H1 (cell line): ENCODE results near the gene NXPH3. TPM values are rescaled to one million over a fixed set of nuclear protein-coding genes. Genes with fewer than 3 reads are reported as not detected.

Source experiments
- CTCF ChIA-PET: fragments of 300-600 bp; sonication (Branson Sonifier 250); formaldehyde crosslinking; loops from one replicate; lab custom pipeline; 2021; ENCODE audit not compliant: partially characterized antibody; lab: Charles Lee
- POLR2A ChIA-PET: fragments of 300-600 bp; sonication (Branson Sonifier 250); formaldehyde crosslinking; loops from one replicate; lab custom pipeline; 2021; ENCODE audit warnings: inconsistent platforms; ENCODE audit not compliant: partially characterized antibody; lab: Charles Lee
- DNase-seq, 2 experiments: peaks; one replicate each; pipeline versions ENCODE4 v3.0.0 to v3.0.0-alpha.2; 2010 to 2022; ENCODE audit warnings: low spot score in 2 of 2, low read depth in 1 of 2, mixed read lengths in 1 of 2
- FAIRE-seq: peaks from 2 replicates; lab custom pipeline; 2011; peaks lifted over from hg19 to GRCh38; lab: Jason Lieb, UNC
- H2AFZ ChIP-seq: 2 replicates; pipeline ENCODE4 v1.8.1; 2012; ENCODE audit warnings: low read length, inconsistent platforms
- H2AK5ac ChIP-seq: 2 replicates; pipeline ENCODE4 v1.6.1; 2013; ENCODE audit warnings: low read depth, low read length
- H2BK120ac ChIP-seq: replicated peaks from 2 replicates; pipeline ENCODE3; 2013; ENCODE audit warnings: low read depth, low read length, inconsistent platforms
- H2BK12ac ChIP-seq: 2 replicates; pipeline ENCODE4 v1.6.1; 2013; ENCODE audit warnings: low read depth, low read length
- H2BK15ac ChIP-seq: 2 replicates; pipeline ENCODE4 v1.6.1; 2013; ENCODE audit warnings: low read length
- H2BK20ac ChIP-seq: 2 replicates; pipeline ENCODE4 v1.6.1; 2013; ENCODE audit warnings: low read length
- H2BK5ac ChIP-seq: 2 replicates; pipeline ENCODE4 v1.6.1; 2013; ENCODE audit warnings: low read depth, low read length
- H3K14ac ChIP-seq: 2 replicates; pipeline ENCODE4 v1.6.1; 2013; ENCODE audit warnings: inconsistent platforms; ENCODE audit not compliant: insufficient read length
- H3K18ac ChIP-seq: 2 replicates; pipeline ENCODE4 v1.6.1; 2013; ENCODE audit warnings: low read length; ENCODE audit errors: extremely low read depth
- H3K23ac ChIP-seq: 2 replicates; pipeline ENCODE4 v1.6.1; 2013; ENCODE audit warnings: inconsistent platforms; ENCODE audit not compliant: insufficient read length
- H3K23me2 ChIP-seq: 2 replicates; pipeline ENCODE4 v1.6.1; 2013; ENCODE audit warnings: low read depth, low read length
- H3K27ac ChIP-seq: 2 replicates; pipeline ENCODE4 v1.6.1; 2011; ENCODE audit warnings: low read depth, low read length, inconsistent platforms
- H3K27me3 ChIP-seq, 4 experiments: replicated peaks in 1 of 4; 1 replicate in 1 of 4; 2 replicates in 3 of 4; pipeline versions ENCODE4 v1.6.1 to v1.8.1; 2011 to 2013; ENCODE audit warnings: low read length in 3 of 4, mild to moderate bottlenecking in 3 of 4, inconsistent platforms in 2 of 4, mixed read lengths in 2 of 4, moderate library complexity in 1 of 4; ENCODE audit not compliant: control insufficient read depth in 3 of 4, insufficient read depth in 3 of 4; ENCODE audit errors: extremely low read depth in 1 of 4
- H3K36me3 ChIP-seq, 4 experiments: 2 replicates each; pipeline versions ENCODE4 v1.6.1 to v1.8.1; 2011 to 2013; ENCODE audit warnings: mild to moderate bottlenecking in 4 of 4, low read length in 3 of 4, moderate library complexity in 2 of 4, control low read depth in 1 of 4, inconsistent platforms in 1 of 4; ENCODE audit not compliant: insufficient read depth in 4 of 4, control insufficient read depth in 2 of 4
- H3K4ac ChIP-seq: replicated peaks from 2 replicates; pipeline ENCODE3; 2013; ENCODE audit warnings: low read length, low read depth, mixed read lengths, inconsistent platforms; ENCODE audit not compliant: insufficient read length
- H3K4me1 ChIP-seq, 4 experiments: replicated peaks in 1 of 4; 1 replicate in 1 of 4; 2 replicates in 3 of 4; pipeline versions ENCODE4 v1.6.1 to v1.8.1; 2011 to 2013; ENCODE audit warnings: low read length in 3 of 4, inconsistent platforms in 2 of 4, mixed read lengths in 1 of 4; ENCODE audit not compliant: insufficient read depth in 4 of 4, control insufficient read depth in 3 of 4
- H3K4me2 ChIP-seq, 2 experiments: 2 replicates each; pipeline versions ENCODE4 v1.6.1 to v1.8.1; 2011 to 2013; ENCODE audit warnings: low read depth in 2 of 2, low read length in 2 of 2, control low read depth in 1 of 2, inconsistent platforms in 1 of 2, mild to moderate bottlenecking in 1 of 2; ENCODE audit not compliant: insufficient read depth in 1 of 2
- H3K4me3 ChIP-seq, 4 experiments: fragments of 200-600, 300-600 bp in 1 of 4; sonication (generic), shearing (Covaris generic), sonication (Bioruptor Twin) in 1 of 4; 2 replicates each; pipeline versions ENCODE4 v1.5.1 to v1.8.1; 2011 to 2016; ENCODE audit warnings: low read length in 4 of 4, low read depth in 3 of 4, control low read depth in 2 of 4, inconsistent platforms in 2 of 4, mild to moderate bottlenecking in 2 of 4, mixed read lengths in 1 of 4, moderate library complexity in 1 of 4; ENCODE audit not compliant: insufficient read depth in 2 of 4; ENCODE audit errors: extremely low read depth in 1 of 4
- H3K56ac ChIP-seq: replicated peaks from 2 replicates; pipeline ENCODE3; 2013; ENCODE audit warnings: low read depth, mild to moderate bottlenecking, mixed read lengths, low read length, inconsistent platforms; ENCODE audit not compliant: insufficient read length
- H3K79me1 ChIP-seq: 2 replicates; pipeline ENCODE4 v1.6.1; 2013; ENCODE audit warnings: low read depth, low read length, control low read depth
- H3K79me2 ChIP-seq, 2 experiments: 2 replicates each; pipeline versions ENCODE4 v1.6.1 to v1.8.1; 2012 to 2013; ENCODE audit warnings: low read length in 2 of 2, mild to moderate bottlenecking in 2 of 2, inconsistent platforms in 1 of 2; ENCODE audit not compliant: insufficient read depth in 2 of 2, control insufficient read depth in 1 of 2
- H3K9ac ChIP-seq, 4 experiments: replicated peaks in 1 of 4; 1 replicate in 1 of 4; 2 replicates in 3 of 4; pipeline versions ENCODE4 v1.6.1 to v1.8.1; 2011 to 2013; ENCODE audit warnings: low read depth in 3 of 4, low read length in 3 of 4, control low read depth in 2 of 4, mild to moderate bottlenecking in 2 of 4, moderate library complexity in 2 of 4, inconsistent platforms in 1 of 4; ENCODE audit errors: extremely low read depth in 1 of 4
- H3K9me3 ChIP-seq, 2 experiments: 2 replicates each; pipeline versions ENCODE4 v1.6.1 to v1.8.1; 2012 to 2013; ENCODE audit warnings: mild to moderate bottlenecking in 2 of 2, moderate library complexity in 2 of 2, control low read depth in 1 of 2, inconsistent platforms in 1 of 2, low read depth in 1 of 2, low read length in 1 of 2, mixed read lengths in 1 of 2; ENCODE audit not compliant: insufficient read depth in 2 of 2
- H4K20me1 ChIP-seq, 2 experiments: replicated peaks in 1 of 2; 2 replicates each; pipeline versions ENCODE3 to v1.8.1; 2011 to 2013; ENCODE audit warnings: inconsistent platforms in 2 of 2, low read length in 2 of 2, mild to moderate bottlenecking in 1 of 2; ENCODE audit not compliant: insufficient read depth in 2 of 2, control insufficient read depth in 1 of 2
- H4K5ac ChIP-seq: 2 replicates; pipeline ENCODE4 v1.6.1; 2013; ENCODE audit warnings: low read length, low read depth, mixed read lengths, inconsistent platforms; ENCODE audit not compliant: insufficient read length
- H4K8ac ChIP-seq: 2 replicates; pipeline ENCODE4 v1.8.0; 2013; ENCODE audit warnings: mild to moderate bottlenecking, moderate library complexity, low read length, inconsistent platforms; ENCODE audit not compliant: insufficient read depth; ENCODE audit errors: extremely low read depth
- H4K91ac ChIP-seq: replicated peaks from 2 replicates; pipeline ENCODE3; 2013; ENCODE audit warnings: low read length, mixed read lengths, inconsistent platforms; ENCODE audit not compliant: insufficient read length
- JUN ChIP-seq: IDR thresholded peaks from 2 replicates; pipeline ENCODE4 v1.6.1; 2011; ENCODE audit warnings: low read depth, mild to moderate bottlenecking, improper control_type of control experiment, low read length
- KDM1A ChIP-seq: fragments of 200-600, 300-600 bp; sonication (generic); IDR thresholded peaks from 2 replicates; pipeline ENCODE4 v1.7.1; 2016; ENCODE audit warnings: mild to moderate bottlenecking, low read length, borderline replicate concordance
- WGBS, 2 experiments: shearing (Covaris generic) in 1 of 2; methylation state at CpG; one replicate each; pipeline versions ENCODE4 v1.1.6 to v1.1.7; 2013 to 2015; ENCODE audit warnings: low lambda C conversion rate in 2 of 2, mixed read lengths in 2 of 2, inconsistent platforms in 1 of 2, low coverage in 1 of 2, missing lambda C conversion rate in 1 of 2; ENCODE audit not compliant: insufficient replicate concordance in 2 of 2, insufficient coverage in 1 of 2, insufficient read length in 1 of 2; ENCODE audit errors: extremely low coverage in 1 of 2, missing lambda C conversion rate in 1 of 2; 5-methylcytosine and 5-hydroxymethylcytosine counted together
- polyA plus RNA-seq, 7 experiments: library from polyadenylated mRNA; depleted of rRNA in 3 of 7; stranded (reverse) in 5 of 7; unstranded in 2 of 7; fragments of >200 nt in 5 of 7; fragments of 200-250 nt in 2 of 7; gene quantifications; 1 replicate in 5 of 7; 2 replicates in 1 of 7; 4 replicates in 1 of 7; pipeline versions ENCODE4 v1.2.1 to v1.2.3, GENCODE V29; 2011 to 2013; ENCODE audit warnings: missing spikeins in 2 of 7, mixed read lengths in 2 of 7
- total RNA-seq: library from RNA; stranded (reverse); fragmentation: NEBNext Ultra II Directional; extraction: Animal tissue kit (Norgen Biotek cat#: 25700); gene quantifications from 2 replicates; pipeline ENCODE4 v1.2.1, GENCODE V29; 2021

Gene NXPH3
- total and polyA plus RNA-seq, 2 of the 8 experiments (the other 6 are each of a cell fraction or from before 2014, with no cell fraction given): 2.5 to 3.7 TPM

DNA sequence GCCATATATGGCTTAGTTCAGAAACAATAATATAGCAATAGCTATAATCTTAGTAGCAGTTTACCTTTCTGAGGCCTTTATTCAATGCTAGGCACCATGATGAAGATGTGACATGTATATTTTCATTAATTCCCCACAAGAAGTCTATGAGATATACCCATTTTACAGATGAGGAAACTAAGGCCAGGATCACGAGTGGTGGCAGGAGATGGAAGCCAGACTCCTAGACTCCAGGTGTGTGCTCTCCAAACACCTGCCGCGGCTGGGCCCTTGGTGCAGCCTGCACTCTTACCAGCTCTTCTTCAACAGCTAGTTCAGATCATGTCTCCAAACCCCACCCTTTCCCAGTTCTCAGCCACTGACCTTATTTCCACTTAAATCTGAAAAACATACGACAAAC is 15.2 kb downstream of the NXPH3 start:
- H3K56ac ChIP-seq: no peak overlapping the region
- H2BK15ac ChIP-seq: no peak overlapping the region
- H3K27me3 ChIP-seq: no peaks in the 10 kb centered on the region
- H3K23ac ChIP-seq: no peak overlapping the region
- H3K23me2 ChIP-seq: no peaks in the 10 kb centered on the region
- no peak overlapping the region for H2AK5ac ChIP-seq
- H2AFZ ChIP-seq: no peak overlapping the region
- FAIRE-seq (no peak), DNase-seq (no peak)
- POLR2A ChIA-PET: interaction anchor here (1.5 kb wide), 1 partner anchor 107 kb away, joined by 3 read pairs; no protein-coding TSS in a partner anchor
- no peak overlapping the region for H3K4me3 ChIP-seq
- peaks cover 0 to 2% (median 2%) of the 10 kb centered on the region in 4 experiments; a peak in 2 of 7 replicates for H3K4me1 ChIP-seq
- no peak overlapping the region for H4K8ac ChIP-seq
- no peak overlapping the region for H3K4me2 ChIP-seq
- TF ChIP-seq KDM1A (peak; percentile 70; the same call in 1 of the 2 replicates), JUN (no peak)
- no peak overlapping the region for H3K9ac ChIP-seq
- no peak overlapping the region for H3K27ac ChIP-seq
- no peak overlapping the region for H2BK5ac ChIP-seq
- peaks cover 0 to 3% of the 10 kb centered on the region in 2 experiments for H4K20me1 ChIP-seq
- no peak overlapping the region for H2BK12ac ChIP-seq
- no peak overlapping the region for H2BK120ac ChIP-seq
- no peak overlapping the region for H4K5ac ChIP-seq
- H4K91ac ChIP-seq: no peak overlapping the region
- CTCF ChIA-PET: interaction anchor here (0.8 to 3.2 kb wide), 4 partner anchors 10 to 105 kb away, joined by 3 to 17 read pairs (median 7); no protein-coding TSS in a partner anchor
- 97% methylated on average over 4 of the region's 4 CpGs; no CpG with 5 or more reads in 1 of the 2 experiments for WGBS, 2 experiments
- H3K9me3 ChIP-seq: no peaks in the 10 kb centered on the region
- H3K18ac ChIP-seq: no peak overlapping the region
- H3K36me3 ChIP-seq: 0 out of 8 replicates have a peak, but pooled peaks cover 0 to under 1% (median 0%) of the 10 kb centered on the region in 4 experiments
- no peaks in the 10 kb centered on the region for H3K79me1 ChIP-seq
- H3K79me2 ChIP-seq: no peaks in the 10 kb centered on the region
- H2BK20ac ChIP-seq: no peak overlapping the region
- H3K14ac ChIP-seq: no peak overlapping the region
- H3K4ac ChIP-seq: no peak overlapping the region
